ENCODE data around the gene HEPH. TPM values are rescaled to one million over a fixed set of nuclear protein-coding genes. Genes with fewer than 3 reads are reported as not detected.

The HEPH gene
- total RNA-seq, 1 donor from 2014 or later, result 106 TPM

DNA sequence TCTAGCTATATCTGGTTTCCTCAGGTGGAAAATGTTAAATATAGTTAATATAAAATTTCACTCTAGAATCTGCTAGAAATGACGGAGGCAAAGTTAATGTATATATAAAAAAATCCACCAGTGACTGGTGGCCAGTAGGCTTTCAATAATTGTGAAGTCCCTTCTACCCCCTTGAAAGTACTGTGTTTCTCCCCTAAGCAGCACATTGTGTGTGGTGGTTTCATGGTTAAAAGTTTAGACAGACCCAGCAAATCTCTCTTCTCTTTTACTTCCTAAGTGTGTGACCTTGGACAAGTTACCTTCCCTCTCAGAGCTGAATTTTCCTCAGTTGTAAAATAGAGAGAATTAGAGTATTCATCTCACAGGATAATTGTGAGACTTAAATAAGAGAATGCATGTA lies 600 bp upstream of the HEPH start:
- TF ChIP-seq, protein P1, sequence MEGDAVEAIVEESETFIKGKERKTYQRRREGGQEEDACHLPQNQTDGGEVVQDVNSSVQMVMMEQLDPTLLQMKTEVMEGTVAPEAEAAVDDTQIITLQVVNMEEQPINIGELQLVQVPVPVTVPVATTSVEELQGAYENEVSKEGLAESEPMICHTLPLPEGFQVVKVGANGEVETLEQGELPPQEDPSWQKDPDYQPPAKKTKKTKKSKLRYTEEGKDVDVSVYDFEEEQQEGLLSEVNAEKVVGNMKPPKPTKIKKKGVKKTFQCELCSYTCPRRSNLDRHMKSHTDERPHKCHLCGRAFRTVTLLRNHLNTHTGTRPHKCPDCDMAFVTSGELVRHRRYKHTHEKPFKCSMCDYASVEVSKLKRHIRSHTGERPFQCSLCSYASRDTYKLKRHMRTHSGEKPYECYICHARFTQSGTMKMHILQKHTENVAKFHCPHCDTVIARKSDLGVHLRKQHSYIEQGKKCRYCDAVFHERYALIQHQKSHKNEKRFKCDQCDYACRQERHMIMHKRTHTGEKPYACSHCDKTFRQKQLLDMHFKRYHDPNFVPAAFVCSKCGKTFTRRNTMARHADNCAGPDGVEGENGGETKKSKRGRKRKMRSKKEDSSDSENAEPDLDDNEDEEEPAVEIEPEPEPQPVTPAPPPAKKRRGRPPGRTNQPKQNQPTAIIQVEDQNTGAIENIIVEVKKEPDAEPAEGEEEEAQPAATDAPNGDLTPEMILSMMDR (IDR thresholded peaks at IDR 0.05; ENCODE audit: unreplicated experiment), result no peak
- H3K4me3 Mint-ChIP-seq (ENCODE audit: unreplicated experiment), result peak overlapping the region; percentile 92
- peaks cover 2% of the 10 kb centered on the region for H3K27me3 Mint-ChIP-seq (ENCODE audit: unreplicated experiment)
- peaks cover 4% of the 10 kb centered on the region for H3K36me3 Mint-ChIP-seq (ENCODE audit: low read depth, unreplicated experiment)
- no peak overlapping the region for H3K27ac Mint-ChIP-seq (ENCODE audit: unreplicated experiment)
- no peaks in the 10 kb centered on the region for H3K4me1 Mint-ChIP-seq (ENCODE audit: unreplicated experiment)
- no peaks in the 10 kb centered on the region for H3K9me3 Mint-ChIP-seq (ENCODE audit: unreplicated experiment)
- DNase-seq (ENCODE audit: low spot score), result no peak

DNA sequence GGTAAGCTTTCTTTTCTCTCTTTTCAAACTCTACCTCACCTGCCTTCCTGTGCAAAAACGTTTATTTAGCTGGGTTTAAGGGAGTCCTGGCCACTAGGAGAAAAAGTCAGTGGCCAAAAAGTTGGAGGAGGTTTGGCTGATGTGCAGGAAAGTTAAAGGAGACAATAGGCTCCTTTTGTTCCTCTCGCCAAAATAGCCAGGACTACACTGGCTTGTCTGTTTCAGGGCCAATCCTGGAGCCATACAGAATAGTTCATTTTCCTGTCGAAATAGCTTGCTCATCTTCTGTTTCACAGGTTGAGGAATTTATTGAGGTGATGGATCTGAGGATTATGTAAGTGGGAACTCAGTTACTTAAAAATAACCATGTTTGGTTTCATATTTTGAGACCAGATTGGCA lies 423 bp downstream of the HEPH start:
- Mint-ChIP-seq H3K36me3 (ENCODE audit: low read depth, unreplicated experiment) (peaks cover 4% of the 10 kb centered on the region), H3K27me3 (ENCODE audit: unreplicated experiment) (peaks cover 2% of the 10 kb centered on the region), H3K4me1 (ENCODE audit: unreplicated experiment) (no peaks in the 10 kb centered on the region), H3K9me3 (ENCODE audit: unreplicated experiment) (no peaks in the 10 kb centered on the region), H3K4me3 (ENCODE audit: unreplicated experiment) (peak overlapping the region; percentile 92), H3K27ac (ENCODE audit: unreplicated experiment) (peak overlapping the region; percentile 81)
- DNase-seq (ENCODE audit: low spot score), result no peak
- TF ChIP-seq, protein P1 (IDR thresholded peaks at IDR 0.05; ENCODE audit: unreplicated experiment), result no peak

DNA sequence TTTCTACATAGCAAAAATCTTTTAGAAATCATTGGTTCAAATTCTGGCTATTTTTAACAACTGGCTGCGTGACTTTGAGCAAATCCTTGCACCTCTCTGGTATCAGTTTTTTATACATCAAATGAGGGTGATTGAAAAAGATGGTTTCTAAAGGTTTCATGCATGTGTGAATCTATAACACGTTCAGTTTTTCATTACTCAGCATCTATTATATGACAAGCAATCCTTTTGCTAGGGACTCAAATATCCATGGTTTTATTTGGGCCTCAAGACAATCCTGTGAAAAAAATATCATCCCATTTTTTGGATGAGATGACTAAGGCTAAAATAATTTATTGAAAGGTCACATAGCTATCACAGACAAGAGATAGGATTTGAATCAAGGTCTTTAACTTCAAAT lies 884 bp downstream of the HEPH start:
- H3K4me1 Mint-ChIP-seq (ENCODE audit: unreplicated experiment), result no peaks in the 10 kb centered on the region
- no peaks in the 10 kb centered on the region for H3K9me3 Mint-ChIP-seq (ENCODE audit: unreplicated experiment)
- no peak overlapping the region for H3K27ac Mint-ChIP-seq (ENCODE audit: unreplicated experiment)
- no peaks in the 10 kb centered on the region for H3K27me3 Mint-ChIP-seq (ENCODE audit: unreplicated experiment)
- peak overlapping the region; percentile 92 for H3K4me3 Mint-ChIP-seq (ENCODE audit: unreplicated experiment)
- H3K36me3 Mint-ChIP-seq (ENCODE audit: low read depth, unreplicated experiment), result peaks cover 4% of the 10 kb centered on the region
- no peak for DNase-seq (ENCODE audit: low spot score)
- TF ChIP-seq, protein P1 (IDR thresholded peaks at IDR 0.05; ENCODE audit: unreplicated experiment), result no peak

DNA sequence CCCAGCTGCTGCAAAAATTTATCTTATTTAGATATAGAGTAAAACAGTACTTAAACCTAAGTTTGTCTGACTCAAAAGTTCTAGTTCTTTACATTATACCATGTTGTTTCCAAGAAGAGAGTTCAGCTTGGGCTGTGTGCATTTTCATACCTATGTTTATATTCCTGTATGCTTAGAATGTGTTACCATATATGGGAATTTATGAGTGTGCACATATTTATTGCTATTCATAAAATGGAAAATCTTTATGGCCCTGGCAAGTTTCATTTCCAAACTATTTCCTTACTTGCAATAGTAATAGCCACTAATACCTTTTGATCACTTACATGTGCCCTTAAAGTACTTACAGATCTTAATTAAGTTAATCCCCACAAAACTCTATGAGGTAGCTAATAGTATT lies 2.6 kb downstream of the HEPH start:
- Mint-ChIP-seq H3K9me3 (ENCODE audit: unreplicated experiment) (no peaks in the 10 kb centered on the region), H3K27ac (ENCODE audit: unreplicated experiment) (no peak overlapping the region), H3K4me3 (ENCODE audit: unreplicated experiment) (no peak overlapping the region), H3K36me3 (ENCODE audit: low read depth, unreplicated experiment) (peaks cover 4% of the 10 kb centered on the region), H3K4me1 (ENCODE audit: unreplicated experiment) (peaks cover 6% of the 10 kb centered on the region), H3K27me3 (ENCODE audit: unreplicated experiment) (no peaks in the 10 kb centered on the region)
- TF ChIP-seq, protein P1 (IDR thresholded peaks at IDR 0.05; ENCODE audit: unreplicated experiment), result no peak
- no peak for DNase-seq (ENCODE audit: low spot score)

DNA sequence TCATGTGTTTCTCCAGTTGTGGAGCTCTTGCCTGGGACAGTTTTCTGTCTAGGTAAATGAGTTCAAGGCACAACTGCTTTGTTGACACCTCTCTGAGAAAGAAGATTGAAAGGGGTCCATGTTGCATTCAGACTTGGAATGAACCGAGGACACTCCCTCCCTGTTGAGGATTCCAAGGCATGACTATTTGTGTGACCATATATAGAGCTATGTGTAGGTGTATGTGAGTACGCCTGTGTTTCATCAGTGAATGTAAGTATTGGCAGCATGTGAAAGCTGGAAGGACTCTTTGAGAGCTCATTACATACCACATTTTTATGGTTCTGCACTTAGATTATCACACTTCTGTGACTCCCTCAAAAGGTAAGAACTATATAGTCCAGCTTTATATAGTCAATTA lies 3.4 kb downstream of the HEPH start:
- no peak overlapping the region for H3K27ac Mint-ChIP-seq (ENCODE audit: unreplicated experiment)
- H3K4me1 Mint-ChIP-seq (ENCODE audit: unreplicated experiment), result peaks cover 6% of the 10 kb centered on the region
- DNase-seq (ENCODE audit: low spot score), result no peak
- no peaks in the 10 kb centered on the region for H3K27me3 Mint-ChIP-seq (ENCODE audit: unreplicated experiment)
- H3K36me3 Mint-ChIP-seq (ENCODE audit: low read depth, unreplicated experiment), result peaks cover 4% of the 10 kb centered on the region
- H3K9me3 Mint-ChIP-seq (ENCODE audit: unreplicated experiment), result no peaks in the 10 kb centered on the region
- TF ChIP-seq, protein P1 (IDR thresholded peaks at IDR 0.05; ENCODE audit: unreplicated experiment), result no peak
- no peak overlapping the region for H3K4me3 Mint-ChIP-seq (ENCODE audit: unreplicated experiment)
